Anterior cingulate cortex (tissue), 58 donors: ENCODE data around the gene KRT72.

Experiments
- DNase-seq, 58 donors: peaks; one replicate each; lab custom pipeline; 2025; lab: John Stamatoyannopoulos, UW

KRT72 gene

GRCh38 chr12:52630599-52631200, 29.4 kb upstream of the KRT72 start:
- no peak for DNase-seq

GRCh38 chr12:52630008-52630500, 28.8 kb upstream of the KRT72 start:
- no peak for DNase-seq

- DNase-seq, result no peak
These were observed 28.2 kb upstream of the KRT72 start for GRCh38 chr12:52629281-52630007.

GRCh38 chr12:52628841-52629240, 27.6 kb upstream of the KRT72 start:
- no peak for DNase-seq

- DNase-seq, result no peak
These were observed 26.8 kb upstream of the KRT72 start for GRCh38 chr12:52628111-52628507.

- no peak for DNase-seq
These were observed 26.3 kb upstream of the KRT72 start for GRCh38 chr12:52627395-52628110.

GRCh38 chr12:52622349-52622748, 21.1 kb upstream of the KRT72 start:
- no peak for DNase-seq

GRCh38 chr12:52618866-52619265, 17.6 kb upstream of the KRT72 start:
- no peak for DNase-seq

- DNase-seq, result no peak
These were observed 17.0 kb upstream of the KRT72 start, which contains the start of gene KRT73 for GRCh38 chr12:52618216-52618615. Gene KRT73, minus strand, starts transcription at chr12:52618559. Its CDS starts 35 bp downstream, at chr12:52618524.

GRCh38 chr12:52617403-52617785, 16.1 kb upstream of the KRT72 start:
- DNase-seq, result no peak

- DNase-seq, result no peak
These were observed 15.6 kb upstream of the KRT72 start for GRCh38 chr12:52616680-52617402.

GRCh38 chr12:52615912-52616311, 14.6 kb upstream of the KRT72 start:
- DNase-seq, result no peak

GRCh38 chr12:52615208-52615868, 14.1 kb upstream of the KRT72 start:
- no peak for DNase-seq

- DNase-seq, result no peak
These were observed 13.3 kb upstream of the KRT72 start for GRCh38 chr12:52614381-52615207.

- DNase-seq, result no peak
These were observed 12.2 kb upstream of the KRT72 start for GRCh38 chr12:52613384-52614030.

GRCh38 chr12:52612431-52613383, 11.4 kb upstream of the KRT72 start:
- DNase-seq, result no peak

- no peak for DNase-seq
These were observed 9.8 kb upstream of the KRT72 start for GRCh38 chr12:52611080-52611468.
